Thoracic aorta (tissue), 2 donors: ENCODE results near the gene PEG3. TPM values are rescaled to one million over a fixed set of nuclear protein-coding genes. Genes with fewer than 3 reads are reported as not detected.
"Not testable (repeated sequence)": the region's sequence is repeated elsewhere in the genome, so short reads cannot be mapped to it uniquely, and the experiment has no call there.

ENCODE experiments used
- ATAC-seq: fragments of 150-250 bp; one replicate; pipeline ENCODE4 v1.8.0; 2017; ENCODE audit warnings: low read depth; ENCODE audit not compliant: insufficient number of reproducible peaks, low FRiP score
- DNase-seq: peaks from one replicate; pipeline ENCODE4 v3.0.0-alpha.2; 2020; ENCODE audit warnings: low spot score
- H3K27ac ChIP-seq, 2 donors: fragments of 200-600 bp; sonication (generic); 1 replicate in 1 of 2; 2 replicates in 1 of 2; pipeline ENCODE4 v1.5.1; 2016; ENCODE audit warnings: mild to moderate bottlenecking in 2 of 2, moderate library complexity in 2 of 2
- H3K27me3 ChIP-seq: fragments of 200-600 bp; sonication (generic); replicated peaks from 2 replicates; pipeline ENCODE4 v1.6.0; 2016; ENCODE audit warnings: mild to moderate bottlenecking; ENCODE audit not compliant: insufficient read depth
- H3K36me3 ChIP-seq: fragments of 200-600 bp; sonication (generic); one replicate; pipeline ENCODE4 v1.5.1; 2016
- H3K4me1 ChIP-seq, 2 donors: fragments of 200-600 bp; sonication (generic); 1 replicate in 1 of 2; 2 replicates in 1 of 2; pipeline versions ENCODE4 v1.5.1 to v1.6.0; 2016; ENCODE audit warnings: low read depth in 2 of 2, mild to moderate bottlenecking in 1 of 2; ENCODE audit not compliant: control insufficient read depth in 1 of 2
- H3K4me3 ChIP-seq: fragments of 200-600 bp; sonication (generic); 2 replicates; pipeline ENCODE4 v1.5.1; 2016; ENCODE audit warnings: mild to moderate bottlenecking
- H3K9me3 ChIP-seq: fragments of 200-600 bp; sonication (generic); 2 replicates; pipeline ENCODE4 v1.5.1; 2016
- CTCF ChIP-seq: fragments of 200-600 bp; sonication (generic); IDR thresholded peaks from one replicate; pipeline ENCODE4 v1.5.1; 2019; ENCODE audit warnings: antibody characterized with exemption
- total RNA-seq, 2 donors: library from RNA; depleted of rRNA; stranded (reverse); fragments of >200 nt; gene quantifications; one replicate each; pipeline versions ENCODE4 v1.1.0 to v1.2.3, GENCODE V29; 2016

Gene PEG3
- total RNA-seq, 2 donors from 2014 or later, result 9.9 to 11.6 TPM

GRCh38 chr19:56868446-56868845, 27.9 kb upstream of the PEG3 start:
- Histone ChIP-seq H3K27me3 (no peaks in the 10 kb centered on the region), H3K4me1 (no peaks in the 10 kb centered on the region), H3K36me3 (no peaks in the 10 kb centered on the region), H3K9me3 (no peaks in the 10 kb centered on the region), H3K4me3 (no peak overlapping the region), H3K27ac (no peak overlapping the region)
- no peak for ATAC-seq
- TF ChIP-seq CTCF, result no peak
- no peak for DNase-seq

GRCh38 chr19:56866538-56866937, 26.0 kb upstream of the PEG3 start:
- no peak for ATAC-seq
- DNase-seq, result no peak
- TF ChIP-seq CTCF, result no peak
- H3K4me1 ChIP-seq, result no peaks in the 10 kb centered on the region
- H3K36me3 ChIP-seq, result no peaks in the 10 kb centered on the region
- no peak overlapping the region for H3K27ac ChIP-seq
- no peak overlapping the region for H3K4me3 ChIP-seq
- no peaks in the 10 kb centered on the region for H3K27me3 ChIP-seq
- H3K9me3 ChIP-seq, result no peaks in the 10 kb centered on the region

- no peak for ATAC-seq
- DNase-seq, result no peak
- Histone ChIP-seq H3K36me3 (no peaks in the 10 kb centered on the region), H3K4me3 (no peak overlapping the region), H3K4me1 (no peaks in the 10 kb centered on the region), H3K27me3 (no peaks in the 10 kb centered on the region), H3K27ac (no peak overlapping the region), H3K9me3 (no peaks in the 10 kb centered on the region)
- no peak for TF ChIP-seq CTCF
These were observed 24.1 kb upstream of the PEG3 start for GRCh38 chr19:56864443-56865125.

GRCh38 chr19:56862741-56863140, 22.2 kb upstream of the PEG3 start:
- no peak for ATAC-seq
- Histone ChIP-seq H3K4me1 (no peaks in the 10 kb centered on the region), H3K27me3 (no peaks in the 10 kb centered on the region), H3K27ac (no peak overlapping the region), H3K4me3 (no peak overlapping the region), H3K9me3 (no peaks in the 10 kb centered on the region), H3K36me3 (no peaks in the 10 kb centered on the region)
- no peak for DNase-seq
- TF ChIP-seq CTCF, result no peak

GRCh38 chr19:56860409-56860808, 19.9 kb upstream of the PEG3 start:
- DNase-seq, H3K27ac ChIP-seq, H3K4me1 ChIP-seq, ATAC-seq, H3K9me3 ChIP-seq, H3K4me3 ChIP-seq, H3K27me3 ChIP-seq, H3K36me3 ChIP-seq: not testable (repeated sequence)

- Histone ChIP-seq H3K4me1 (no peaks in the 10 kb centered on the region), H3K27me3 (no peaks in the 10 kb centered on the region), H3K9me3 (peaks cover 2% of the 10 kb centered on the region), H3K27ac (no peak overlapping the region), H3K36me3 (no peaks in the 10 kb centered on the region), H3K4me3 (no peak overlapping the region)
- ATAC-seq (no peak), DNase-seq (no peak)
- no peak for TF ChIP-seq CTCF
These were observed 17.5 kb upstream of the PEG3 start for GRCh38 chr19:56858026-56858425.
